T47D (cell line): ENCODE data around the gene PRAMEF5.
"Not testable (repeated sequence)": the region's sequence is repeated elsewhere in the genome, so short reads cannot be mapped to it uniquely, and the experiment has no call there.

ENCODE experiments used
- DNase-seq, 2 experiments: peaks; one replicate each; pipeline versions ENCODE4 v3.0.0 to v3.0.0-alpha.2; 2011 to 2012; ENCODE audit warnings: low read depth in 1 of 2, low spot score in 1 of 2
- JUND ChIP-seq: IDR thresholded peaks from 2 replicates; pipeline ENCODE4 v1.6.1; 2012; ENCODE audit warnings: low read depth
- in situ Hi-C: cut with HindIII; loops from 2 replicates; pipeline ENCODE4 v1.10.0; 2016; ENCODE audit warnings: low sequenced_read_pairs, low pct_unique_long_range_greater_than_20kb

Gene PRAMEF5

GRCh38 chr1:13253898-13254297 lies at the start of gene PRAMEF5:
PRAMEF5 (plus strand) TSS chr1:13254198; CDS start chr1:13259269, 5,071 bp downstream.
- in situ Hi-C loops, DNase-seq: not testable (repeated sequence)

- in situ Hi-C loops: not testable (repeated sequence)
These were observed 45.3 kb upstream of the PRAMEF5 start for GRCh38 chr1:13208712-13209111.

GRCh38 chr1:13216619-13217018 lies 37.4 kb upstream of the PRAMEF5 start:
- in situ Hi-C loops, DNase-seq: not testable (repeated sequence)

More at GRCh38 chr1:13208712-13209111, 45.3 kb upstream of the PRAMEF5 start:
- not testable (repeated sequence) for DNase-seq

GRCh38 chr1:13219203-13219602 lies 34.8 kb upstream of the PRAMEF5 start:
- in situ Hi-C loops, DNase-seq: not testable (repeated sequence)

GRCh38 chr1:13222788-13223187 lies 31.2 kb upstream of the PRAMEF5 start:
- DNase-seq, in situ Hi-C loops: not testable (repeated sequence)

- no peak for DNase-seq
- in situ Hi-C loops: no loop called here
- no peak for TF ChIP-seq JUND
These were observed 29.4 kb upstream of the PRAMEF5 start for GRCh38 chr1:13224480-13225060.

GRCh38 chr1:13225675-13226204 lies 28.3 kb upstream of the PRAMEF5 start, which contains the start of gene PRAMEF18:
PRAMEF18 (minus strand) TSS chr1:13226154; CDS start chr1:13226106, 48 bp downstream.
- DNase-seq, in situ Hi-C loops: not testable (repeated sequence)

- in situ Hi-C loops, DNase-seq: not testable (repeated sequence)
These were observed 26.5 kb upstream of the PRAMEF5 start for GRCh38 chr1:13227271-13228055.

- DNase-seq: peak in 1 of 2 experiments; percentile 41
- TF ChIP-seq JUND: no peak
- in situ Hi-C loops: no loop called here
These were observed 25.6 kb upstream of the PRAMEF5 start for GRCh38 chr1:13228343-13228781.

- in situ Hi-C loops, DNase-seq: not testable (repeated sequence)
These were observed 23.9 kb upstream of the PRAMEF5 start for GRCh38 chr1:13230096-13230495.

- DNase-seq, in situ Hi-C loops: not testable (repeated sequence)
These were observed 23.4 kb upstream of the PRAMEF5 start for GRCh38 chr1:13230601-13231000.

GRCh38 chr1:13231061-13231750 lies 22.8 kb upstream of the PRAMEF5 start:
- in situ Hi-C loops, DNase-seq: not testable (repeated sequence)

GRCh38 chr1:13232056-13232455 lies 21.9 kb upstream of the PRAMEF5 start:
- DNase-seq, in situ Hi-C loops: not testable (repeated sequence)

GRCh38 chr1:13234057-13234456 lies 19.9 kb upstream of the PRAMEF5 start:
- in situ Hi-C loops, DNase-seq: not testable (repeated sequence)

- in situ Hi-C loops, DNase-seq: not testable (repeated sequence)
These were observed 16.4 kb upstream of the PRAMEF5 start for GRCh38 chr1:13237572-13237971.

GRCh38 chr1:13239633-13240032 lies 14.4 kb upstream of the PRAMEF5 start:
- DNase-seq, in situ Hi-C loops: not testable (repeated sequence)

GRCh38 chr1:13243536-13244263 lies 10.3 kb upstream of the PRAMEF5 start:
- DNase-seq, in situ Hi-C loops: not testable (repeated sequence)
